IPS-11a (cell line): Measurements from ENCODE around the gene FGFBP1.

Source experiments
- H3K4me3 ChIP-seq: one replicate; pipeline ENCODE4 v1.5.1; 2013; ENCODE audit warnings: low read depth, low read length, control low read depth

The FGFBP1 gene

DNA sequence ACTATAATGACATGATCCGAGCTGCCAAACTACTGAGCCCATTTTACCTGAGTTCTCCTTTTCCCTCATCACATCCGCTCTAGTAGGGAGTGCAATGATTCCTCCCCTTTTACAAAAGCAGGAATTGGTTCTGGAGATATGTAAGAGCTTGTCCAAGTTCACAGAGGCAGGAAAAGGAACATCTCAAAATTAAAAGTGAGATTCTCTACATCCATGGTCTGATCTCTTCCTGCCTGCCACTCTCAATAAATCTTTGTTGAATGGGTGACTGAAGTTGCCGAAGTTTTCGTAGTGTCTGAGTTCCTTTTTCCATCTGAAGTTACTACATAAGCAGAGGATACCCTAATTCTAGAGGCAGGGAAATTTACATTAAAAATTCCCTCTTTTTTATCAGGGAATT lies at the start of gene FGFBP1:
Gene FGFBP1, minus strand, starts transcription at position 101 of the 400 bp plus-strand sequence. CDS start 2,108 bp downstream, outside the sequence.
- H3K4me3 ChIP-seq = no peak within 1 kb of the TSS

DNA sequence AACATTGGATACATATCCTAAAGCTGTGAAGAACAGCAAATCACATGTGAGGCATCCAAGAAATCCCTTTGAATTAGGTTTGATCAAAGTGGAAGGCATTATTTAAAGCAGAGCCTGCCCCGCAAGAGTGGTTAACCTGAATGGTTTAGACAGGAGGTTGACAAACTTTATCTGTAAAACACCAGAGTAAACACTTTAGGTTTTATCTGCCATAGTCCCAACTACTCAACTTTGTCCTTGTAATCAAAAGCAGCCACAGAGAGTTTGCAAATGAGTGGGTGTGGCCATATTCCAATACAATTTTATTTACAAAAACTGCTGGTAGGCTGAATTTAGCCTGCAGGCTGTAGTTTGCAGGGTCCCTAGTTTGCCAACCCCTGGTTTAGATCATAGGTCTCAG lies 49.7 kb upstream of the FGFBP1 start:
- H3K4me3 ChIP-seq = no peak overlapping the region

DNA sequence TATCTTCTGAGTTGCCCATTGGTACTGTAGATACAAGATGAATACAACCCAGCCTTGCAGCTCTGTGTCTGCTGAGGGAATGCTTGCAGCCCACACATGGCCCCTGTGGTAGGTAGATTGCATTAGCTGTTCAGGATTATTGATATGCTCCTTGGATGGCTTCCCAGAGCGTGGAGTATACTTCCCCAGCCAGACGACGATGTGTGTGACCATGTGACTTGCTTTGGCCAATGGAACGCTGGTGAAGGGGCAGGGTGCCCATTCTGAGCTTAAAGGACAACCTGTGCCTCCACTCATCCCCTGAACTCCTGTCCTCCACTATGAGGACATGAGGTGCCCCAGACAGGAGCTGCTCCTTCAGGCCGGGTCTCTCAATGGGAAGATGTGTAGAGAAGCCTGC lies 48.4 kb upstream of the FGFBP1 start:
- no peak overlapping the region for H3K4me3 ChIP-seq

DNA sequence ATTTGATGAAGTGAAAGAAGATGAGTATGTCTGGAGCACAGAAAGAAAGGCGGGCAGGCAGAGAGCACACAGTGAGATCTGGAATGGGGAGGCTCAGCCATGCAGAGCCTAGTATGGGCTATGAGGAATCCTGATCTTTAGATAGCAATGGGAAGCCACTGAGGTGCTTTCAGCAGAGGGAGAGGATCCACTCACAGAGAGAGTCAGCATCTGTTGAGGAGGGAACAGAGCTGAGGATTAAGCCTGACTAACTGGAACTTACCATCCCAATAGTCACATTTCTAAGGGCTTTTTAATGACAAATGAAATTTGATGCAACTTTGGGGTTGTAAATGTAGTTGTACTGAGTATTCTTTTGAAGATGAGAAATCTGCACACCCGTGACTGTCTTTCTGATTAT lies 45.1 kb upstream of the FGFBP1 start:
- H3K4me3 ChIP-seq = no peak overlapping the region

DNA sequence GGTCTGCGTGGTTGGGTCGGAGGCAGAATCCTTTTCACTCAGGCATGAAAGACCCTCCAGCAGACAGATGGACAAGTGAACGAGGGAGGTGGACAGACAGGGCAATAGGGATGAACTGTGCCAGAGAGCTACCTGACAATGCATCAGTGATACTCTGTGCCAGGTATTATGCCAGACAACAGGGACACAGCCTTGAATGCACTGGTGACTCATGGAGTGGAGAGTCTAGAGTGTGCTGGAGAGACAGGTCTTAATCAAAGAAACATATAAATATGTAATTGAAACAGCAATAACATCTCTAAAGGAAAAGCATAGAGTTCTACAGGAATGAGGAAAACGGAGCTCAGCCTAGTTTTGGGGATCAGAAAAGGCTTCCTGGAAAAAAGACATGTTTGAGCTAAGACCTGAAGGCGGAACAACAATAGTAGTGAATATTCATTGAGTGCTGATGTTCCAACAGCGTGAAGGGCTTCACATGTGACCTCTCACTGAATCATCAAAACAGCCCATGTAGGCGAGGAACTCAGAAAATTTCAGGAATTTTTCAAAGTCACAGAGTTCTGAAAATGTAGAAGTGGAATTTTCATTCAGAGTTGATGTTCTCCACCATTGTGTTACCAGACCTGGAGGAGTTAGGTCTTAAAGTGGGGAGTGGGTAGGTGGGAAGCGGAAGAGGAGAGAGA lies 44.4 kb upstream of the FGFBP1 start:
- H3K4me3 ChIP-seq = no peak overlapping the region

DNA sequence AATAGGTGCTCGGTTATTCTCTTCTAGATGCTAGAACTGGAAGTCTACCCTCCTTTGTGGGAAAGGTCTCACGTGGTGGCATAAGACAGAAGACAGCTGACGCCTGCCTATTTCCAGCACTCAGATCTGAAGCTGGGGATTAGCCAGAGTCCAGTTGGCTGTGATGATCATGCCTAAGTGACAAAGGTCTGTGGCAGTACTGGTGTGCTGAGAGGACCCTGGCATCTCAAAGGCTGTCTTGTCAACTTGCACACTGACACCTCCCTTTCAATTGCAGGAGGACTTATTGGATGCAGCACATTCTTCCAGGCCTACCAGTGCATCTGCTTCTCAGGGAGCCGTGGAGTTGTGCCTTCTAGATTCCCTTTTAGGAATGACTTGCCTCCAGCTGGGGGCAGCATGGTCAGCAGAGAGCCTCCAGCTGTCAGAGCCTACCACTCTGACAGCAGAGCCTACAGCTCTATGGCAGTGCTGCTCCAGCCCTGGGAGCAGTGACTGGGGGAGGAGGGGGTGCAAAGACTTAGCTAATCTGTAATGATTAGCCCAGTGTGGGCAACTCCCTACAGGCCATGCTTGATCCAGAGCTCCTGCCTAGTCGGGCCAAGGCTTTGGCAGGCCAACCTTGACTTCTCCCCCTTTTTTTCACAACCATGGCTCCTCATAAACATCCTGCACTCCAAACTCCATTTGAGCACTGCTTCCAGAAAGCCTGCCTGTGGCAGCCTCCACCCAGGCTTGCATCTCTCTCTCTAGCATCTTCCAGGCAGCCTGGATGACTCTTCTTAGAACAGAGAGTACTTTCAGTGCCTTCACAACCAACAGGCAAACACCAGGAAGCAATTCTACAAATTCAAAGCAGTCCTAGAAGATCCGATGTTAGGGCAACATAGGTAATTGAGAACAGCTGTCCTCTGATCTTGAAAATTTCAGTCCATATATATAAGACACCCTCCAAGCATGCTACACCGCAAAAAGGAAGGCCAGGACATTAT lies 38.2 kb upstream of the FGFBP1 start:
- H3K4me3 ChIP-seq = no peak overlapping the region

DNA sequence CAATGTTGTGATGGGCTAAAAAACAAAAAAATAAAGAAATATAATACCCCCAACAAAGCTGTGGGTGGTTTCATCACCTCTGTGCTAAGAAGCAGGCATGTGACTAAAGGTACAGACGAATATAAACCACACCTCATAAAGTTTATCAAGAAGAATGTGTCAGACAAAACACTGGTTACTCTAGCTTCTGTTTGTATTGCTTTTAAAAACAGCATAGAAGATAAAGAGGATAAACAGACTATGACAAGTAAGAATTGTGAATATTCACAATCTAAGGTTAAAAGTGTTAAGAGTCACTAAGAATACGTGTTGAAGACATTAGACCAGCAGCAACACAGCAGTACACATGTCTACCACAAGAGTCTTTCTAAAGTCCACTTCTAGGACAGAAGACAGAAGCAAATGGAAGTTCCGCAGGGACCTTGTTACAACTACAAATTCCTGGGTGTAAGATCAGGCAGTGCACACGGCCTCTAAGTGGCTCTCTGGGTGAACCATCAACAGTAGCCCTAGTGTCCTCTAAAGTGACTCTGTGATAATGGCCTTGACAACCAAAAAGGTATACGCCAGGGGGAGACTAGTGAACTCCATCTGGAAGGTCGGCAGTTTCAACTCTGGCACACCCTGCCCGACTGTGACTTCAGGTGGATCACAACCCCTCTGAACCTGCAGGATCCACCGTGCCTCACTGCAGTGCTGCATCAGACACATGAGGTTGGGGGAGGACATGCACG lies 32.7 kb upstream of the FGFBP1 start:
- H3K4me3 ChIP-seq = no peak overlapping the region

DNA sequence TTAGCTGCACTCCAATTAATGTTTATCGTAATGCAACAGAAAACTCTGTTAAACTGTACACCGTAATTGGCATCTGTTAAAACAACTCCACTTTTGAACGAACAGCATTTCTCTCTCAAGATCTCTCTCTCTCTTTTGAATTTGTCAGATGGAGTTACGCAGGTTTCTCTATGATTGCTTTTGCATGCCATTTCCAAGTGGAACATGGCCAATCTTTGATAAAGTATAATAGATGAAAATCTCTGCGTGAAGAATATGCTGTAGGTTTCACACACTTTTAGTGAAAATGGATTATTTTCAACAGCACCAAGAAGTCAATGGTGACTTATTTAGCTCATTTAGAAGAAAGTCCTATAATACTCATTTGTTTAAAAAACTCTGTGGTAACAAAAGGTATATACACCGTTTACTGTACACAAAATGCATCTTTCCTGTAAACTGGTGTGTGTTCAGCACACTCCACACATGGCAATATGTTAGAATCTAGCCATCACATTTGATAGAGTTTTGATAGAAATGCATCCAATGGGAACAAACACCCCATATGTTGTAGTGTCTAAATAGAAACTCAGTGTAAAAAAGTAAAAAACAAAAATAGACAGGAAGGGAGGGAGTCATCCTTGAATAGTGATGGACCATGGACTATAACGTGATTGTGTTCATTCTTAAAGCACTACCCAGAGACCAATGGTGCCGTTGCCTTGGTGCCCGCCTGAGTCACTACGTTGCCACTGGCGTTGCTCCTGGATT lies 30.2 kb upstream of the FGFBP1 start:
- no peak overlapping the region for H3K4me3 ChIP-seq

DNA sequence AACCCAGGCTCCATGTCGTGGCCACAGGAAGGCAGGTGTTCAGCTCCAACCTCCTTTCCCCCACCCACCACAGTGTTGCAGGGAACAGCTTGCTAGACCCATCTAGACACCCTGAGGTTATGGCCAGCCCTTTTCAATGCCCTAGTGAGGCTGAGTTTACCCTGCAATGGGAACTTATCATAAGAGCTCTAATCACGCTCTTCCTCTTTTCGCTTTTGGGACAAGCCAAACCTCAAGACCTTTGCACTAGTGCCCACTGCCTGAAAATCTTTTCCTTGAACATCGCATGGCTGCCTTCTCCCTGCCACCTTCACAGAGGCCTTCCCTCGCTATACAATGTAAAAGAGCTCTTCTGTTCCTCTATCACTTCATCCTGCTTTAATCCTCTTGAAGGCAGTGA lies 26.8 kb upstream of the FGFBP1 start:
- H3K4me3 ChIP-seq = no peak overlapping the region

DNA sequence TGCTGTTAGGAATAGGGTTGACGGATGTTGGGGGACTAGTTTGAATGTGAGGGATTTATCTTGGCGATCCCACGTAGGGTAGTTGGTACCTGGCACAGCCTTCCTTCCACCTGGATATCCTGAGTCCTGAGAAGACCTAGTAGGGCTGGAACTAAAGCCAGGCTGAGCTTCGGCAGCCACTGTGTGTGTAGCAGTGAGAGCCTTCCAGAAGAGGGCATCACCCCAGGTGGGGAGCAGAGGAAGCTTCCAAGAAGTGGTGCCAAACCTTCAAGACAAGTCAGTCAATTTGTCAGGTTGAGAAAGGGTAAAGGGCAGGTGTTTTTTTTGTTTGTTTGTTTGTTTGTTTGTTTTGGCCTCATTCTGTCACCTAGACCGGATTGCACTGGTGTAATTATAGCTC lies 25.6 kb upstream of the FGFBP1 start:
- no peak overlapping the region for H3K4me3 ChIP-seq

DNA sequence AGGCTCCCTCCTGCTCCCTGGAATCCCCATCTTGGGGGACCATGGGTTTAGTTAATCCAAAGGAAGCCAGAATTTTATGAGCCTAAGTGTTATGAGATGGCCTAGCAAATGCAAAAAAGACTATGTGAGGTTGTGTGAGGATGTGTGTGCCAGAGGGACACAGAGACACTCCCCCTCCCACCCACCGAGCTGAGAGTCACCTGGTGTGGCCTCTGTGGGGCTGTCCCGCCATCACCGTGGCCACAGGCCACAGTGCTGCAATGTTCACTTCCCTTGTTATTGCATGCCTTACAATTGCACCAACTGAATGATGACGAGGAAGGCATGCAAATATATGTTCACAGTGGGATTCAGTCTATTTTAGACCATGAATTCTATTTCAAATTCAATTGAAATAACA lies 25.0 kb upstream of the FGFBP1 start:
- H3K4me3 ChIP-seq = no peak overlapping the region

DNA sequence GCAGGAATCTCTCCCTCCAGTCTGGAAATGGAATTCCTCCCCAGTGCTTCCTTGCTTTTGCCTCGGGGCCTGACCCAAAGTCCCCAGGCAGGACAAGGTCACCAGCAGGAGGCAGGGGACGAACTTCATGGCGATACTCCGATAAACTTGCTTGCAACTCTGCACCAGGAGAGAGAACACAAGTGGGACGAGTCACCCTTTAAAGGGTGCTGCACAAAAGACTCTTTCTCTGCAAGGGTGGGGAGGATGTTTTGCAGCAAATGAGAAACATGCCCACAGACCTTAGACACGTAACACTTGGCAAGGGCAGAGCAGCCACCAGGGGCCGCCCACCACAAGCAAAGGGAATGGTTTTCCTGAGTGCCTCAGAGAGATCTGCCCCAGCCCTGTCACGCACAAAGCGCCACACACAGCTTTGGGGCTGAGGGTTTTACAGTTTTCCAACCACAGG lies 24.5 kb upstream of the FGFBP1 start, which contains the start of gene FGFBP2:
Gene FGFBP2, minus strand, starts transcription at position 175 of the 451 bp plus-strand sequence. Its CDS starts 46 bp downstream, at position 129.
- H3K4me3 ChIP-seq = no peak within 1 kb of the TSS

DNA sequence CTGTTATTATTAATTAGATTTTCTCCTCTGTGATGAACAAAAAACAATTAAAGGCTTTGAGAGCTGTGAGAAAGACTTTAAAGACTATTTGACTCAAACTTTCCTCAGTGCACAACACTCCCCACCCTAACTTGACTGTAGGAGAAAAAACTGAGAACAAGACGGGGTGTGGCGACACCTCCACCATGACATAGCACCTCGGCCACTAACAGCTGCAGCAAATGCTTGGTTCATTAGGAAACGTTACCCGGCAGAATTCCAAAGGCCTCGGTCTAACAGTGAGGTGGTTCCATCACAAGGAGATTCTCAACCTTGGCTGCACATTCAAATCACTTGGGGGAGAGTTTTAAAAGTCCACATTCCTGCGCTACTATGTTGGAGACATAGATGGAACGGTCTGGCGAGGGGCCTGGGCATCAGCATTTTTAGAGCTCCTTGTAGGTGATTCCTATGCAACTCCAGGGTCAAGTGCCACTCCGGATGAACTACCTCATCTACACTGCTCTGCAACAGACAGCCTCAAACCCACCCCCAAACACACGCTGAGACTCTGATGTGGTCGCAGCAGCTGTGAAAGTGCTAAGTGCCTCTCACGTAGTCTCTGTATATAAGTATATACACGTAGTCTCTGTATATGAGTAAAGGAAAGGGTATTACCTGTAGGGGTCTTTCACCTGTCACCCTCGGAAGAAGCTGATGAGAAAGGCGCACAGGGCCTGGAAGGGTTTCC lies 23.4 kb upstream of the FGFBP1 start:
- H3K4me3 ChIP-seq = no peak overlapping the region

DNA sequence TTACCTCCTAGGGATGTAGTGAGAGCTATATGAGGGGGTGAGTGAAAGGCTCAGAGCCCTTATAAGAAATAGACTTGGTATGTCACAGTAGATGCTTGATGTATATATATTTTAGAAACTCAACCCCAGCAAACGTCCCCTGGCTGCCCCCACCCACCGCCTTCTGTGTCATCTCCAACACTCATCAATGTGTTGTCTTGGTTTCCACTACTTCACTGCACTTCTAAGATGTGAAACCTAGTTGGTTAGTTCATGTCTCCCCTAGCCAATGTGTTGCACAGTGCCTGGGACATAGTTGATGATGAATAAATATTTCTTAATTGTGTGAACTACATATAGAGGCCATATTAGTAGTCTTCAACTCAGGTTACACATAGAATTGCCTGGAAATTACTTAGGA lies 20.0 kb upstream of the FGFBP1 start:
- no peak overlapping the region for H3K4me3 ChIP-seq

DNA sequence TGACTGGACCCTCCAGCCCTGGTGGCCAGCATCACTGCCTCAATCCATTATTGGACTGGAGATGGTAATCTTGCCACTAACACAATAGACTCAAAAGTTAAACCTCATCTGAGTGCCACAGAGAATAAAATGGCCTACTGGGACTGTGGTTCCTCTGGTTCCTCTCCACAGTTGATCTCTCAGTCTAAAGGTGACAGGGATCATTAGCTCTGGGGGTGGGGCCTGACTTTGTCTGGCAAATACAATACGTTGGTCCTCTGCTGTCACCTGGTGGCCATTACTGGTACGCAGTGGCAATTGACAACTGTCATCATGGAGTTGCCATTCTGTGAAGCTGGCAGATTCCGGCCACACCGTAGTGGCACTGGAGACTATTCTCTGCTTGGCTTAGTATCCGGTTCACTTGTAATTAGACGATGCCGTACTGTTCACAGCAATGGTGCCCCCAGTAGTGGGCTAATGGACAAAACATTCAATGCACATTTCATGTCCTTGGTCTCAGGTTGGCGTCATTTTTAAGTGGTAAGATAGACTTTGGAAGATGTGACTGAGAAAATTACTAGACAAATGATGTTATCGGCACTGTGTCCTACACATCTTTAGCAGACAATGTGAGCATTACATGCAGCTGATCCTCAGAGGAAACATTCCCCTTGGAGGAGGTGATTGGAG lies 17.8 kb upstream of the FGFBP1 start:
- no peak overlapping the region for H3K4me3 ChIP-seq

DNA sequence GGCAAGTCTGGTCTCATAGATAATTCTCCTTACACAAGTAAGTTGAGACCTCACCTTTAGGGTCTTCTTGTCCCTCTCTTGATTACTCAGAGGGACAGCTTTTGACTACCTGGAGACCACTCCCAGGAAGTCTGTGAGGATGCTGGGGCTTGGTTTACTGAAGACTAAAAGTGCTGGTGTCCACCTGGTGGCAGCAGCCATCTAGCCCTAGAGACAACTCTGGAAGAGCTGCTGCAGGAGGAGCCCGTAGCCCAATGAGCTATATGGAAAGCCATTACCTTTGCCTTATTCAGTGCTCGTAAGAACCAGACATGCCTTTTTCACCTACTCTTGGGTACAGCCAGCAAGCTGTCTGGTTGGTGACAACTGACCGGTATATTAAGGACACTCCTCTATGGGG lies 17.1 kb upstream of the FGFBP1 start:
- H3K4me3 ChIP-seq = no peak overlapping the region

DNA sequence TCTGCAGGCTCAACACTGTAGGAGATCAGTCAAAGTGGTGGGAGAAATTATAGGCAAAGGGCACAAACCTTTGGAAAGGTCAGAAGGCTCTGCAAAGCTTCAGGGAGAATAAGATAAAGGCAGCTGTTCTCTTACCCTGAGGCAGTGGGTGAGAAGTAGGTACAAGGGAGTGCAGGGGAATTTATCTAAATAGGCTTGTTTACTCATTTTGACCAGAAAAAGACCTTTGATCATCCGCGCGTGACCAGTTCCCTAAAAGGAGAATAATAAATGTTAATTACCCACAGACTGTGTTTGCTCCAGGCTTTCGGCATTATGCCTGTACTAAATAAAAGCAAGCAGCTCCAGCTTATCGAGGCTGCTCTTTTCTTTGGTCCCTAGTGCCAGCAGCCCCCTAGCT lies 15.1 kb upstream of the FGFBP1 start:
- no peak overlapping the region for H3K4me3 ChIP-seq

DNA sequence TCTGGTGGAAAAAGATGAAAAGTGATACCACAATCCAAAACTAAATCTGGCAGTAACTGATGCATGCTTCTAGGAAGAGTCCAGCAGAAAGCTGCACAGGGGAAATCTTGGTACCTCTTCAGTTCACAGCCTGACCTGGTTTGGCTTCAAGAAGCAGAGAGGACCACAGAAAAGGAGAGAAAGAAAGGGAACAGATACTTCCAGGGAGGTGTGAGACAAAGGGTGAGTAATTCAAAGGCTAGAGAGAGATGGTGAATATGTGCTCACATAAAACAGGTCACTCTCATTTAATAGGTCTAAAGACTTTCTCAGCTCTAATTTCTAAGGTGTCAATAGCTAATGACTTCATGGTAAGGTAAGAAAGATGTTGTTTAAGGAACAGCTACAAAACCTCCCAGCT lies 13.2 kb upstream of the FGFBP1 start:
- no peak overlapping the region for H3K4me3 ChIP-seq

DNA sequence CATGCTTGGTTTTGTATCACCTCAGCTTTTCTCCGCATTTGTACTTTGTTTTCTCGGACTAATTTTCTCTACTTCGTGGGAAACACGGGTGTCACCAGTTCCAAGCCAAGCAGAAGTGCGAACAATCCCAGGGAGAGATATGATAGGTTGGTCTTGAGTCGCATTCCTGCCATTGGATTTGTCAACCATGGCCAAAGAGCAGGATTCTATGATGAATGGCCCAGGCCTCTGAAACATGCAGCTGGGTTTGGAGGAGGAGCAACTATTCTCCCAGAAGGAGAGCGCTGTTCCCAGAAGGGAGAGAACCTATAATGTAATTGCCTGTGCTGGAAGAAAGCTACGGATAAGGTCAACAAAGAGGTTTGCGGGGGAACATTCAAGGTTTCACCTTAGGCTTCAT lies 10.3 kb upstream of the FGFBP1 start:
- no peak overlapping the region for H3K4me3 ChIP-seq
